ENCODE results near the gene FAM83F.

DNA sequence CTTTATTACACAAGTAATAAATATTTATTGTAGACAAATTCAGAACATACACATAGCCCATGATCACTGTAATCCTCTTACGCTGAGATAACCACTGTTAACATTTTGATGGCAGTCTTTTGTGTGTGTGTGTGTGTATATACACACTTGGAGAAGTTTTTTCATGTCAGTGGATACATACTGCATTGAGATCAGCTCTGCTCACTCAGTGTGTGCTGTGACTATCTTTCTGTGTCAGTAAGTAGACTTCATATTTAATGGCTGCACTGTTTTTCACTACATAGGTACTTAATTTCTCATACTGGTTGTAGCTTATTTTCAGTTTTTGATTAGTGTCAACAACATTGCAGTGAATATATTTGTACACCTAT lies 82.9 kb downstream of the FAM83F start:
- TF ChIP-seq, protein P1, sequence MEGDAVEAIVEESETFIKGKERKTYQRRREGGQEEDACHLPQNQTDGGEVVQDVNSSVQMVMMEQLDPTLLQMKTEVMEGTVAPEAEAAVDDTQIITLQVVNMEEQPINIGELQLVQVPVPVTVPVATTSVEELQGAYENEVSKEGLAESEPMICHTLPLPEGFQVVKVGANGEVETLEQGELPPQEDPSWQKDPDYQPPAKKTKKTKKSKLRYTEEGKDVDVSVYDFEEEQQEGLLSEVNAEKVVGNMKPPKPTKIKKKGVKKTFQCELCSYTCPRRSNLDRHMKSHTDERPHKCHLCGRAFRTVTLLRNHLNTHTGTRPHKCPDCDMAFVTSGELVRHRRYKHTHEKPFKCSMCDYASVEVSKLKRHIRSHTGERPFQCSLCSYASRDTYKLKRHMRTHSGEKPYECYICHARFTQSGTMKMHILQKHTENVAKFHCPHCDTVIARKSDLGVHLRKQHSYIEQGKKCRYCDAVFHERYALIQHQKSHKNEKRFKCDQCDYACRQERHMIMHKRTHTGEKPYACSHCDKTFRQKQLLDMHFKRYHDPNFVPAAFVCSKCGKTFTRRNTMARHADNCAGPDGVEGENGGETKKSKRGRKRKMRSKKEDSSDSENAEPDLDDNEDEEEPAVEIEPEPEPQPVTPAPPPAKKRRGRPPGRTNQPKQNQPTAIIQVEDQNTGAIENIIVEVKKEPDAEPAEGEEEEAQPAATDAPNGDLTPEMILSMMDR (conservative IDR thresholded peaks at IDR 0.05; ENCODE audit: low read length), result no peak
- TF ChIP-seq EZH2phosphoT487 (IDR thresholded peaks at IDR 0.05; ENCODE audit: borderline replicate concordance, low read depth, low read length), result no peak

Measured in OCI-LY7 (cell line).